Ascending aorta (tissue), 2 donors: ENCODE data around the gene UBE2D4. TPM values are rescaled to one million over a fixed set of nuclear protein-coding genes. Genes with fewer than 3 reads are reported as not detected.

Source experiments
- DNase-seq, 2 donors: peaks; one replicate each; pipeline ENCODE4 v3.0.0-alpha.2; 2019; ENCODE audit warnings: low spot score in 2 of 2
- H3K27ac ChIP-seq, 2 donors: fragments of 200-600 bp; sonication (generic); one replicate each; pipeline ENCODE4 v1.5.1; 2016 to 2017; ENCODE audit warnings: mild to moderate bottlenecking in 1 of 2
- H3K27me3 ChIP-seq: fragments of 200-600 bp; sonication (generic); one replicate; pipeline ENCODE4 v1.5.1; 2017
- H3K36me3 ChIP-seq, 2 donors: fragments of 200-600 bp; sonication (generic); one replicate each; pipeline ENCODE4 v1.5.1; 2016
- H3K4me1 ChIP-seq, 2 donors: fragments of 200-600 bp; sonication (generic); one replicate each; pipeline ENCODE4 v1.5.1; 2016 to 2017; ENCODE audit warnings: mild to moderate bottlenecking in 1 of 2
- H3K4me3 ChIP-seq, 2 donors: fragments of 200-600 bp; sonication (generic); one replicate each; pipeline ENCODE4 v1.5.1; 2016 to 2017; ENCODE audit warnings: mild to moderate bottlenecking in 1 of 2
- H3K9me3 ChIP-seq, 2 donors: fragments of 200-600 bp; sonication (generic); one replicate each; pipeline ENCODE4 v1.5.1; 2016
- CTCF ChIP-seq, 3 experiments: fragments of 200-600 bp in 2 of 3; fragments of 450-650 bp in 1 of 3; sonication (generic) in 2 of 3; IDR thresholded peaks; one replicate each; pipeline ENCODE4 v1.5.1; 2016 to 2019; ENCODE audit warnings: antibody characterized with exemption in 3 of 3, mild to moderate bottlenecking in 1 of 3, moderate library complexity in 1 of 3
- intact Hi-C: fragments of 100-400 bp; cut with DNase I; formaldehyde crosslinking; loops from one replicate; pipeline ENCODE4 v1.15.1; 2023
- total RNA-seq: library from RNA; depleted of rRNA; stranded (reverse); fragments of >200 nt; gene quantifications from one replicate; pipeline ENCODE4 v1.1.0, GENCODE V29; 2016

The UBE2D4 gene
- total RNA-seq, 1 donor from 2014 or later, result 13.1 TPM

DNA sequence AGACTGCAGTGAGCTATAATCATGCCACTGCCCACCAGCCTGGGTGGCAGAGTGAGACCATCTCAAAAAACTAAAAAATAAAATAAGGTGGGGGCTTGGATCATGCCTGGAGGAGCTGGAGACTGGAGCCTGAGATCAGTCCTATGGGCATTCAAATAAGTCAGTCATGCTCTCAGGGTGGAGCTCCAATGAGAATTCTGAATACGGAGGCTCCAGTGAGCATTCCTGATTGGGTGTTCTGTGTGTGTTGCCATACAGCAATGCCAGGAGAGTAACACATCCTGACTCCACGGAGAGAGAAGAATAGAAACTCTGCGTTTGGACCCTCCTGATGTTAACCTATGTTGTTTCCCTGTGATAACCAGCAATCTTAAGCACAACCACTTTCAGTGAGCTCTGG lies 16.0 kb downstream of the UBE2D4 start:
- Histone ChIP-seq H3K4me3 (no peak overlapping the region), H3K4me1 (no peaks in the 10 kb centered on the region), H3K9me3 (no peaks in the 10 kb centered on the region), H3K27me3 (no peaks in the 10 kb centered on the region), H3K36me3 (peaks cover 5 to 29% of the 10 kb centered on the region in 2 donors), H3K27ac (no peak overlapping the region)
- intact Hi-C loops, result no loop called here
- TF ChIP-seq CTCF (IDR thresholded peaks at IDR 0.05), result no peak
- no peak for DNase-seq

DNA sequence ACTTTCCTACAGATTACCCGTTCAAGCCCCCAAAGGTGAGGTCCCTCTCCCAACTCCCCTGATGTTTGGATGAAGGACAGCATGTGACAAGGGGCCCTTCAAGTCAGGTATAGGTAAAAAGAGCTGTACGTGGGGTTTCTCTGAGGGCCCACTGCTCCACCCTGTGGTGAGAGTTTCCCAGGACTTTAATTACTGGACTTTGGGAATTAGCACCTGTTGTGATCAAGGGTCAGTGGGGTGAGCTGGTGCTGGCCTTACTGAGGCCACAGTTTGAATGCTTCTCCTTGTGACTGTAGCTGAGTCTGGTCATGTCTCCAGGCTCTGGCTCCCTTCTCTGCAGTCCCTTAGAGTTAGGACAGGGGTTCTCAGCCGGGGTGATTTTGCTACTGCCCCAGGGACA lies 16.8 kb downstream of the UBE2D4 start:
- no peak for TF ChIP-seq CTCF (IDR thresholded peaks at IDR 0.05)
- Histone ChIP-seq H3K27me3 (no peaks in the 10 kb centered on the region), H3K4me1 (no peaks in the 10 kb centered on the region), H3K36me3 (peaks cover 7 to 34% of the 10 kb centered on the region in 2 donors), H3K4me3 (no peak overlapping the region), H3K27ac (no peak overlapping the region), H3K9me3 (no peaks in the 10 kb centered on the region)
- intact Hi-C loops, result no loop called here
- no peak for DNase-seq

- H3K27me3 ChIP-seq, result no peaks in the 10 kb centered on the region
- DNase-seq, result no peak
- no peaks in the 10 kb centered on the region for H3K9me3 ChIP-seq
- no peak for TF ChIP-seq CTCF (IDR thresholded peaks at IDR 0.05)
- intact Hi-C loops, result no loop called here
- peaks cover 11 to 40% of the 10 kb centered on the region in 2 donors for H3K36me3 ChIP-seq
- H3K27ac ChIP-seq, result no peak overlapping the region
- H3K4me3 ChIP-seq, result no peak overlapping the region
- H3K4me1 ChIP-seq, result no peaks in the 10 kb centered on the region
Measured at GRCh38 chr7:43943417-43944187, 17.4 kb downstream of the UBE2D4 start.

GRCh38 chr7:43944286-43944685 lies 18.1 kb downstream of the UBE2D4 start:
- TF ChIP-seq CTCF (IDR thresholded peaks at IDR 0.05), result no peak
- intact Hi-C loops, result no loop called here
- Histone ChIP-seq H3K27ac (no peak overlapping the region), H3K9me3 (no peaks in the 10 kb centered on the region), H3K4me1 (no peaks in the 10 kb centered on the region), H3K27me3 (no peaks in the 10 kb centered on the region), H3K36me3 (peaks cover 13 to 47% of the 10 kb centered on the region in 2 donors), H3K4me3 (no peak overlapping the region)
- DNase-seq, result no peak

GRCh38 chr7:43952028-43952427 lies 25.8 kb downstream of the UBE2D4 start:
- Histone ChIP-seq H3K9me3 (no peaks in the 10 kb centered on the region), H3K4me3 (no peak overlapping the region), H3K27me3 (no peaks in the 10 kb centered on the region), H3K36me3 (peaks cover 18 to 72% of the 10 kb centered on the region in 2 donors), H3K4me1 (no peaks in the 10 kb centered on the region), H3K27ac (no peak overlapping the region)
- no peak for TF ChIP-seq CTCF (IDR thresholded peaks at IDR 0.05)
- intact Hi-C loops, result no loop called here
- no peak for DNase-seq
